Transverse colon (tissue), 4 donors: ENCODE data around the gene CDC42BPG. TPM values are rescaled to one million over a fixed set of nuclear protein-coding genes. Genes with fewer than 3 reads are reported as not detected.

Experiments
- DNase-seq: peaks from one replicate; pipeline ENCODE4 v3.0.0-alpha.2; 2019
- H3K27ac ChIP-seq, 4 donors: fragments of 200-600 bp; sonication (generic); 2 replicates each; pipeline ENCODE4 v1.5.1; 2016 to 2018; ENCODE audit warnings: inconsistent platforms in 4 of 4
- H3K27me3 ChIP-seq: fragments of 200-600 bp; sonication (generic); 2 replicates; pipeline ENCODE4 v1.5.1; 2017; ENCODE audit warnings: inconsistent platforms
- H3K36me3 ChIP-seq, 4 donors: fragments of 200-600 bp; sonication (generic); 2 replicates each; pipeline ENCODE4 v1.5.1; 2017 to 2019; ENCODE audit warnings: inconsistent platforms in 4 of 4
- H3K4me1 ChIP-seq, 4 donors: fragments of 200-600 bp; sonication (generic); 2 replicates each; pipeline ENCODE4 v1.5.1; 2017 to 2020; ENCODE audit warnings: inconsistent platforms in 4 of 4
- H3K4me3 ChIP-seq, 4 donors: fragments of 200-600 bp; sonication (generic); 1 replicate in 1 of 4; 2 replicates in 3 of 4; pipeline versions ENCODE4 v1.5.1 to v1.6.1; 2017 to 2019; ENCODE audit warnings: inconsistent platforms in 4 of 4
- H3K9me3 ChIP-seq, 2 donors: fragments of 200-600 bp; sonication (generic); 2 replicates each; pipeline ENCODE4 v1.5.1; 2017 to 2019; ENCODE audit warnings: inconsistent platforms in 2 of 2
- EP300 ChIP-seq: sonication (generic); formaldehyde crosslinking; IDR thresholded peaks from one replicate; pipeline ENCODE4 v1.6.1; 2017; ENCODE audit warnings: antibody characterized with exemption, low read depth
- POLR2A ChIP-seq: fragments of 450-650 bp; IDR thresholded peaks from one replicate; pipeline ENCODE4 v1.6.1; 2016; ENCODE audit warnings: antibody characterized with exemption, mild to moderate bottlenecking, moderate library complexity
- POLR2AphosphoS5 ChIP-seq, 3 donors: sonication (generic); formaldehyde crosslinking; IDR thresholded peaks; one replicate each; pipeline ENCODE4 v1.6.1; 2016; ENCODE audit warnings: antibody characterized with exemption in 3 of 3
- WGBS, 2 donors: methylation state at CpG; one replicate each; pipeline ENCODE4 v1.1.5; 2018; ENCODE audit warnings: low coverage in 1 of 2; 5-methylcytosine and 5-hydroxymethylcytosine counted together
- in situ Hi-C, 4 donors: fragments of 200-750 bp; cut with MboI; loops; one replicate each; pipeline versions ENCODE4 v1.15.0 to v1.15.1; 2017; ENCODE audit warnings: low sequenced_read_pairs in 3 of 4, low pct_ligation_motif_present in 1 of 4, low pct_unique_long_range_greater_than_20kb in 1 of 4
- intact Hi-C: fragments of 100-400 bp; cut with DNase I; formaldehyde crosslinking; loops from one replicate; pipeline ENCODE4 v1.15.1; 2023; ENCODE audit warnings: low total_unique reads
- total RNA-seq, 4 donors: library from RNA; depleted of rRNA; stranded (reverse); fragments of >200 nt; gene quantifications; one replicate each; pipeline ENCODE4 v1.1.0, GENCODE V29; 2016
- TF ChIP-seq, protein P1 (sequence below), 5 experiments: fragments of 200-600 bp in 3 of 5; fragments of 450-650 bp in 2 of 5; sonication (generic) in 3 of 5; IDR thresholded peaks; 1 replicate in 2 of 5; 2 replicates in 3 of 5; pipeline ENCODE4 v1.5.1; 2016 to 2017; ENCODE audit warnings: antibody characterized with exemption in 5 of 5, inconsistent platforms in 3 of 5, mild to moderate bottlenecking in 2 of 5, moderate library complexity in 1 of 5

CDC42BPG gene
- total RNA-seq, 4 donors from 2014 or later, result 32.6 to 82.3 (median 46.9) TPM

DNA sequence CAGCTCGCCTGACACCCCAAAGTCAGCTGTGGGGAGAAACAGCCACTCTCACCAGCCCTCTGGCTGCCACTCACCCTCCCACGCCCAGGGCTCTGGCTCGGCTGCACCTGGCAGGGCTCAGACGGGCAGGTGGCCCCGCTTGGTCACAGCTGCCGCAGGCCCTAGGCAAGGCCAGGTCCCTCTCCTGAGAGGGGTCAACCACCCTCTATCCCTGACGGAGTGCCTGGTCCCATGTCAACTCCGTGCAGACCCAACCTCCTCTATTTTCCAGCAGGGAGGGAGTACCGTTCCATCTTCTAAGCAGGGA lies 43.3 kb downstream of the CDC42BPG start:
- intact Hi-C loops (no loop called here), in situ Hi-C loops (no loop called here)
- no peak for DNase-seq
- Histone ChIP-seq H3K4me1 (peaks cover 10 to 33% (median 20%) of the 10 kb centered on the region in 4 donors), H3K36me3 (no peaks in the 10 kb centered on the region), H3K4me3 (no peak overlapping the region), H3K27me3 (no peaks in the 10 kb centered on the region), H3K27ac (peak overlapping the region in 2 of 4 donors; percentile 64 to 92), H3K9me3 (no peaks in the 10 kb centered on the region)
- TF ChIP-seq EP300 (no peak), POLR2A (no peak), POLR2AphosphoS5 (IDR thresholded peaks at IDR 0.05) (no peak)
- TF ChIP-seq, protein P1, sequence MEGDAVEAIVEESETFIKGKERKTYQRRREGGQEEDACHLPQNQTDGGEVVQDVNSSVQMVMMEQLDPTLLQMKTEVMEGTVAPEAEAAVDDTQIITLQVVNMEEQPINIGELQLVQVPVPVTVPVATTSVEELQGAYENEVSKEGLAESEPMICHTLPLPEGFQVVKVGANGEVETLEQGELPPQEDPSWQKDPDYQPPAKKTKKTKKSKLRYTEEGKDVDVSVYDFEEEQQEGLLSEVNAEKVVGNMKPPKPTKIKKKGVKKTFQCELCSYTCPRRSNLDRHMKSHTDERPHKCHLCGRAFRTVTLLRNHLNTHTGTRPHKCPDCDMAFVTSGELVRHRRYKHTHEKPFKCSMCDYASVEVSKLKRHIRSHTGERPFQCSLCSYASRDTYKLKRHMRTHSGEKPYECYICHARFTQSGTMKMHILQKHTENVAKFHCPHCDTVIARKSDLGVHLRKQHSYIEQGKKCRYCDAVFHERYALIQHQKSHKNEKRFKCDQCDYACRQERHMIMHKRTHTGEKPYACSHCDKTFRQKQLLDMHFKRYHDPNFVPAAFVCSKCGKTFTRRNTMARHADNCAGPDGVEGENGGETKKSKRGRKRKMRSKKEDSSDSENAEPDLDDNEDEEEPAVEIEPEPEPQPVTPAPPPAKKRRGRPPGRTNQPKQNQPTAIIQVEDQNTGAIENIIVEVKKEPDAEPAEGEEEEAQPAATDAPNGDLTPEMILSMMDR (IDR thresholded peaks at IDR 0.05), result no peak
- 75% methylated on average over 8 of the region's 9 CpGs; no CpG with 5 or more reads in 1 of the 2 donors for WGBS, 2 donors

DNA sequence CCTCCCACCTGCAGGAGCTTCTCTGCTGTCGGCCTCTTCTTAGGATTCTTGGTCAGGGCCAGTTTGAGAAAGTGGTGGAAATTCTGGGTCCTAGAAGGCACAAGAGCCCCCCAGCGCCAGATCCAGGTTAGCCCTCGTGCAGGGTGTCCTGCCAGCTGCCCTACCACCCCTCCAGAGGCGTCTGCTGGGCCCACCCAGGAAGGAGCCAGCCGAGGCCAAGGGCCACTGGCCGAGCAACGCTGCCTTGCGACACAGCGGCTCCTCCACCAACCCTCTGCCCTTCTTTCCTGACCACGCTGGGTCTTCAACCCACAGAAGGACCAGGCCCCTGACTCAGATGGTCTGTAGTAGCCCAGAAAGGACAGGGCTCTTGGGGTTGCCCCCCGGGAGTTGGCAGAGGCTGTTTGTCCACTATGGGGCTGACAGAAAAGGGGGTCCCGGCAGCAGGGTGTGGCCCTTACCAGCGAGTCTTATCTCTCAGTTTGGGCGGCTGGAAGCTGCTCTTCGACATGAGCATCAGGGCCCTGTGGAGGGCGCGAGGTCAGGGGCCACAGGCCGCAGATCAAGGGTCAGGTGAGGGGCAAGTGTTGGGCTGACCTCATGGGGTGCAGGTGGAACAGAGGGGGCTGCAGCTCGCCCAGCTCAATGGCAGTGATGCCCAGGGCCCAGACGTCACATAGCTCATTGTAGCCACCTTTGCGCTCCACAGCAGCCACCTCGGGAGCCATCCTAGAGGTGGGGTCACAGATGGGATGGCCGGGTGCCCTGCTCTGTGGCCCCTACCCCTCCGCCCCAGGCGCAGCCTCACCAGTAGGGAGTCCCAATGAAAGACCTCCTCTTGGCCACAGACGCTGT lies 43.9 kb downstream of the CDC42BPG start:
- H3K27ac ChIP-seq, result no peak overlapping the region
- no peaks in the 10 kb centered on the region for H3K9me3 ChIP-seq
- in situ Hi-C loops, result no loop called here
- no peak overlapping the region for H3K4me3 ChIP-seq
- H3K4me1 ChIP-seq, result peaks cover 10 to 33% (median 20%) of the 10 kb centered on the region in 4 donors
- TF ChIP-seq POLR2A (no peak), EP300 (no peak), POLR2AphosphoS5 (IDR thresholded peaks at IDR 0.05) (no peak)
- TF ChIP-seq, protein P1 (IDR thresholded peaks at IDR 0.05), result no peak
- no peak for DNase-seq
- intact Hi-C loops, result no loop called here
- H3K36me3 ChIP-seq, result no peaks in the 10 kb centered on the region
- no peaks in the 10 kb centered on the region for H3K27me3 ChIP-seq
- WGBS, 2 donors, result 86% methylated on average over 24 of the region's 26 CpGs; no CpG with 5 or more reads in 1 of the 2 donors

DNA sequence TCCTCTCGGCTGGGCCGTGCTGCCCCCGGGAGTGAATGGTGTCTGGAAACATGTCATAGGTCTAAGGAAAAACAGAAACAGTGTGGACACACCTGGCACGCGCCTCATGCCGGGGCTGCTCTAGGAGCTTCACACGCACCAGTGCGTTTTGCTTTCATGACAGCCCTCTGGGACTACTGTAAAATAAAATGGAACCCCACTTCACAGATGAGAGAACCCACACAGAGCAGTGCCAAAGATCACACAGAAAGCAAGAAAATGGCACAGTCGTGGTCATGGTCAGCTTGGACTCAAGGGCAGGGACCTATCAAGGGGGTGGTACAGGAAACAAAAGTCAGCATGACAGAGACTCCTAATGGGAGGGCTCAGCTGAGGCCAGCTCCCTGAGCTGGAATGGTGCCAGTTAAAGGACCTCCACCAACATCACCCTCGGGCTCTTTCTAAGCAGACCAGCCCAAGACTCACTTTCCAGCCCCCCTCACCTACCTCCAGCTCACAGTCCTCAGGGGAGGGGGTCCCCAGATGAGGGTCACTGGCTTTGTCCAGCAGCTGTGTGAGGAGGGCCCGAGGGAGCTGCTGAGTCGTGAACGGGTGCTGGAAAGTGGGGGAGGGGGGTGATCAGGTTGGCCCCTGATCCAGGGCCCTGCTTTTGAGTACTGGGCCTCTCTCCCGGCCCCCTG lies 44.7 kb downstream of the CDC42BPG start:
- no peak for DNase-seq
- Histone ChIP-seq H3K36me3 (no peaks in the 10 kb centered on the region), H3K27me3 (no peaks in the 10 kb centered on the region), H3K4me1 (peaks cover 10 to 33% (median 20%) of the 10 kb centered on the region in 4 donors), H3K27ac (no peak overlapping the region), H3K9me3 (no peaks in the 10 kb centered on the region), H3K4me3 (no peak overlapping the region)
- TF ChIP-seq POLR2A (no peak), EP300 (no peak), POLR2AphosphoS5 (IDR thresholded peaks at IDR 0.05) (no peak)
- TF ChIP-seq, protein P1 (IDR thresholded peaks at IDR 0.05), result no peak
- intact Hi-C loops, result no loop called here
- WGBS, 2 donors, result 47 to 69% methylated on average over 3 to 14 of the region's 14 CpGs
- in situ Hi-C loops, result no loop called here

DNA sequence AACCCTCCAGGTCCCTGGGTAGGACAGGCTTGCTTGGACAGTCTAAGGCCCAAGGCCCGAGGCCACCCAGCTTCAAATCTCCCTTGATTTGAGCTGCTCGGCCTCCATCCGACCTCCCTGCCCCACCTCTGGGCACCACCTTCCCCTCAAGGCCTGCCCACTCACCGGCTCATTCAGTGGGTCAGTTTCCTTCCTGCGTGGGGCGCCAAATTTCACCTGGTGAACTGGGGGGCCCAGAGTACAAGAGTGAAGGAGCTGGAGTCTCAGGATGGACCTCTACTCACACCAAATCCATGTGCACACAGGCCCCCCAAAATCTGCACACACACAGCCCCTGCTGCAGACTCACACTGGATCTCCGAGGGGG lies 45.2 kb downstream of the CDC42BPG start:
- intact Hi-C loops, result no loop called here
- no peaks in the 10 kb centered on the region for H3K36me3 ChIP-seq
- 76 to 85% methylated on average over 3 to 7 of the region's 7 CpGs for WGBS, 2 donors
- H3K4me3 ChIP-seq, result no peak overlapping the region
- peaks cover 10 to 30% (median 18%) of the 10 kb centered on the region in 4 donors for H3K4me1 ChIP-seq
- TF ChIP-seq, protein P1 (IDR thresholded peaks at IDR 0.05), result no peak
- TF ChIP-seq POLR2A (no peak), POLR2AphosphoS5 (IDR thresholded peaks at IDR 0.05) (no peak), EP300 (no peak)
- H3K9me3 ChIP-seq, result no peaks in the 10 kb centered on the region
- no peaks in the 10 kb centered on the region for H3K27me3 ChIP-seq
- no peak for DNase-seq
- H3K27ac ChIP-seq, result no peak overlapping the region
- in situ Hi-C loops, result no loop called here
